ENCODE results near the gene CD164L2.
A peak's percentile ranks its signal among the peaks of the same experiment; 100 is the strongest.

The CD164L2 gene

GRCh38 chr1:27333717-27334279 is 49.3 kb downstream of the CD164L2 start:
- CTCF ChIA-PET, result interaction anchor here (0.7 to 5.9 kb wide), 16 partner anchors 8 to 391 kb away, joined by 3 to 46 read pairs (median 6); partner anchors contain the start of genes CD164L2, MAP3K6 and SYTL1
- Mint-ChIP-seq H3K36me3 (peaks cover 43% of the 10 kb centered on the region), H3K27ac (no peak overlapping the region), H3K9me3 (no peaks in the 10 kb centered on the region), H3K4me1 (peaks cover 31% of the 10 kb centered on the region), H3K4me3 (no peak overlapping the region), H3K27me3 (no peaks in the 10 kb centered on the region)
- no peak for DNase-seq

GRCh38 chr1:27332536-27333281 is 50.4 kb downstream of the CD164L2 start:
- Mint-ChIP-seq H3K27ac (peak overlapping the region; percentile 77), H3K9me3 (no peaks in the 10 kb centered on the region), H3K4me3 (no peak overlapping the region), H3K36me3 (peaks cover 44% of the 10 kb centered on the region), H3K4me1 (peaks cover 39% of the 10 kb centered on the region), H3K27me3 (no peaks in the 10 kb centered on the region)
- peak; percentile 73 for DNase-seq
- CTCF ChIA-PET, result interaction anchor here (0.7 to 5.9 kb wide), 30 partner anchors 9 to 390 kb away, joined by 3 to 46 read pairs (median 5); partner anchors contain the start of genes CD164L2, MAP3K6 and SYTL1

GRCh38 chr1:27331922-27332321 is 51.2 kb downstream of the CD164L2 start:
- Mint-ChIP-seq H3K4me3 (no peak overlapping the region), H3K27me3 (no peaks in the 10 kb centered on the region), H3K27ac (peak overlapping the region; percentile 77), H3K4me1 (peaks cover 42% of the 10 kb centered on the region), H3K9me3 (no peaks in the 10 kb centered on the region), H3K36me3 (peaks cover 44% of the 10 kb centered on the region)
- CTCF ChIA-PET, result interaction anchor here (0.8 to 5.9 kb wide), 20 partner anchors 8 to 251 kb away, joined by 3 to 46 read pairs (median 9); partner anchors contain the start of genes CD164L2, MAP3K6 and SYTL1
- DNase-seq, result no peak

- Mint-ChIP-seq H3K27me3 (no peaks in the 10 kb centered on the region), H3K27ac (peak overlapping the region; percentile 77), H3K4me1 (peaks cover 44% of the 10 kb centered on the region), H3K36me3 (peaks cover 39% of the 10 kb centered on the region), H3K9me3 (no peaks in the 10 kb centered on the region), H3K4me3 (no peak overlapping the region)
- CTCF ChIA-PET, result interaction anchor here (2.4 to 5.9 kb wide), 4 partner anchors 11 to 64 kb away, joined by 23 to 46 read pairs (median 25); partner anchors contain the start of gene SYTL1
- no peak for DNase-seq
Observed at GRCh38 chr1:27331426-27331825, 51.7 kb downstream of the CD164L2 start.

GRCh38 chr1:27330786-27331185 is 52.3 kb downstream of the CD164L2 start:
- peaks cover 41% of the 10 kb centered on the region for H3K36me3 Mint-ChIP-seq
- DNase-seq, result no peak
- H3K9me3 Mint-ChIP-seq, result no peaks in the 10 kb centered on the region
- H3K4me1 Mint-ChIP-seq, result peaks cover 47% of the 10 kb centered on the region
- H3K4me3 Mint-ChIP-seq, result no peak overlapping the region
- peak overlapping the region; percentile 77 for H3K27ac Mint-ChIP-seq
- CTCF ChIA-PET, result interaction anchor here (5.9 kb wide), 1 partner anchor 26 kb away, joined by 46 read pairs; no protein-coding TSS in a partner anchor
- H3K27me3 Mint-ChIP-seq, result no peaks in the 10 kb centered on the region
